Measurements from ENCODE around the gene MYT1.
"Not testable (repeated sequence)": the region's sequence is repeated elsewhere in the genome, so short reads cannot be mapped to it uniquely, and the experiment has no call there.

The MYT1 gene

DNA sequence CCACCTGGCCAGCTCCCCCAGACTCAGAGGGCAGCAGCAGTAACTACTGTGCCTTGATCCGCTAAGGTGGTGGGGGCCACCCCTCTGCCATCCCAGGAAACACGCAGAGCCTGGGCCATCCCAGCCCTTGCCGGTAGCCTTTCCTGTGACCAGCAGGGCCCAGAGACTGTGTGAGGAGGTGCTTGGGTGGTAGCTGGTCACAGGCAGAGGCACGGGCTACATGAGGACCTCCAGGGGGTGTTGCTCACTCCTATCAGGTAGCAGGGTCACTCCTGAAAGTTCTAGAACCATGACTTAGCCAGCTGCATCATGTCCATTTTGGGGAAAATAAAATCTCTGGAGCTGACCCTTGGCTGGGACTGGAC is 114.0 kb downstream of the MYT1 start:
- FAIRE-seq, result no peak

DNA sequence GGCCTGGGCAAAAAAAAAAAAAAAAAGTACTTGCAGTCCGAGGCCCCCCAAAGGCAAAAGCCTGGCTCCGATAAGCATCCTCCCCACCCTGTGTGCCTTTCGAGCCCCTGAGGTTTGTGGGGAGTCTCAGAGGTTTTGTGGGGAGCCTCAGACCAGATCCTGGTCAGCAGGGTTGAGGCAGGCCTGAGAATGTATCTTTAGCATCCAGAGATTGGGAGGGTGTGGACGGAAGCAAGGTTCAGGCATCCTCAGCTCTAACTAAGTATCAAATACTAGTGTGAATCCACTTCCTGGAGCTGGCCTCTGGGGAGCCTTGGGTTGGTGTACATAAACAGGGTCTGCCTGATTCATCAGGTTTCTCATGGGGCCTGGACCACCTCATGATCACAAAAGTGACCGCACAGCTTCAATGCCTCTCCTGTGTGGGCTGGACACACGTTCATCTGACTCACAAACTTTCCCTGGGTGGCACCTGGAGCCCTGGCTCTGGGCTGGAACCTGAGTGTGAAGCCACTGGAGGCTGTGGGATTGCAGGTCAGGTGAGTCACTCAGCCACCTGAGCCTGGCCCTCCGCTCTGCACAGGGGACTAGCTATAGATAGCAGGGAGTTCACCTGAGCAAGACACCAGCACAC is 115.7 kb downstream of the MYT1 start:
- no peak for FAIRE-seq

DNA sequence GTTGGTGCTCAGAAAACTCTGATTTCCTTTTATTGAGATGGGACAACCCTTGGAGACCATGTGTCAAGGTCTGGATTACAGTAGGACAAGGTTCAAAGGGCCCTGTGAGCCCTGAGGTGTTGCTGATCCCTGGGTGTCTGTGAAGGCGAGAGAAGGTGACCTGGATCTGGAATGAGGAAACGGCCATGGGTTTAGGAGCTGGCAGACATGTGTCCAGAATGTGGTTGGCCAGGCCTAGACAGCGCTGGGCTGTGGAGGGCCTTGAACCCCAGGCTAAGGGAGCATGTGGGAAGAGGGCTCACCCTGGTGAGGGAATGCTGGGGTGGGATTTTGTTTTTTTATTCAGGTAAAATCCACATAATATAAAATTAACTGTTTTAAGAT is 116.2 kb downstream of the MYT1 start:
- FAIRE-seq, result no peak

DNA sequence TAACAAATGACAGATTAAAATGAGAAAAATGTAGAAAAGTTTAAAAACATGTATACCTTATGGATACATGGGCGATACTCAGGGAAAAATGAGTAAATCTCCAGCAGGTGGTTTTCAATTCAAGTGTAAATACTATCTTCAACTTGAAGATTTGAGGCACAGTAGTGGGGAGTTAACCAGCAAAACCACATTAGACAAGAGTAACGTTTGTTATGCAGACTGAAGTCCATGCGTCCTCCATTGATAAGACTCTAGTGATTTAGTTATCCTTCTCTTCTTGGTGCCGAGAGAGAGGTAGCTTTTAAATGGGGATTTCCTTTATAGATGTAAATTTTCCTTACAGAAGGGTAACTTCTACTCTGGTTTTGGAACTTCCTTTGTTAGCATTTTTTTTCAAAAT is 119.4 kb downstream of the MYT1 start:
- FAIRE-seq, result no peak

DNA sequence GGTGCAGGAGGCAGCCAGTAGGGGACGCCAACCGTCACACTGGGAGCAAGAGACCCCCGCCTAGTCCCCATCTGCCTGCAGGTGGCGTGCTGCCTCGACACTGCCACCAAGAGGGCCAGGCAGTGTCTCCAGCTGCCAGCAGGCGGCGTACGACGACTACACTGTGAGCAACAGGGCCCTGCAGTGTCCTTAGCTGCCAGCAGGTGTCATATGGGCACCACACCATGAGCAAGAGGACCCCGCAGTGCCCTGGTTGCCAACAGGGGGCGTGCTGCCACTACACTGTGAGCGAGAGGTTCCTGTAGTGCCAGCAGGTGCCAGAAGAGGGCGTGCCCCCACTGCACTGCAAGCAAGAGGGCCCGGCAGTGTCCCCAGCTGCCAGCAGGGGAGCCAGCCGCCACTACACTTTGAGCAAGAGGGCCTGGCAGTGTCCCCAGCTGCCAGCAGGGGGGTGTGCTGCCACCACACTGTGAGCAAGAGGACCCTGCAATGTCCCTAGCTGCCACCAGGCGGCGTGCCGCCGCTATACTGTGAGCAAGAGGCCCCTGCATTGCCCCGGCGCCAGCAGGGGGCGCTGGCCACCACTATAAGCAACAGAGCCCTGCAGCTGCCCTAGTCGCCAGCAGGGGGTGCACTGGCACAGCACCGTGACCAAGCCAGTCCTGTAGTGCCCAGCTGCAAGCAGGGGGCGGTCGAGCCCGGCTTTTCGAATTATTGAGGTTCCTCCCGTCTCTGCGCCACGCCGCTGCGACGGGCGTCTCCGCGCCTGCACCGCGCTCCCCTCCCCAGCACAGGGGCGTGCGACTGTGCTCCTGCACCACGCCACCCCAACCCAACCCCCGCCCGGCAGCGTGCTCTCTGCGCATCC is 121.6 kb downstream of the MYT1 start:
- not testable (repeated sequence) for FAIRE-seq

DNA sequence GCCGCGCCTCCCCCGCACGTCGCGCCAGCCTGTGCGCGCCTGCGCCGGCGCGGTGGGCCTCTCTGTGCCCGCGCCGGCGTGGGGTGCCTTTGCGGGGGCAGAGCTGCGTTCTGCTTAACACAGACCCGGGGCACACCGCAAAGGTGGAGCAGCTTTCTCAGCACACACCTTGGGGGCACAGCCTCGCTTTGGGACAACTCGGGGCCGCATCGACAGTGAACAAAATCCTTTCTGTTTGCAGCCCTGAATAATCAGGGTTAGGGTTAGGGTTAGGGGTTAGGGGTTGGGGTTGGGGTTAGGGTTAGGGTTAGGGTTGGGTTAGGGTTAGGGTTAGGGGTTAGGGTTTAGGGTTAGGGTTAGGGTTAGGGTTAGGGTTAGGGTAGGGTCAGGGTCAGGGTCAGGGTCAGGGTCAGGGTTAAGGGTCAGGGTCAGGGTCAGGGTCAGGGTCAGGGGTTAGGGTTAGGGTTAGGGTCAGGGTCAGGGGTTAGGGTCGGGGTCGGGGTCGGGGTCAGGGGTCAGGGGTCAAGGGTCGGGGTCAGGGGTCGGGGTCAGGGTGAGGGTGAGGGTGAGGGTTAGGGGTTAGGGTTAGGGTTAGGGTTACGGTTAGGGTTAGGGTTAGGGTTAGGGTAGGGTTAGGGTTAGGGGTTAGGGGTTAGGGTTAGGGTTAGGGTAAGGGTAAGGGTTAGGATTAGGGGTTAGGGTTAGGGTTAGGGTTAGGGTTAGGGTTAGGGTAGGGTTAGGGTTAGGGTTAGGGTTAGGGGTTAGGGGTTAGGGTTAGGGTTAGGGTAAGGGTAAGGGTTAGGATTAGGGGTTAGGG is 122.4 kb downstream of the MYT1 start:
- FAIRE-seq, result not testable (repeated sequence)

DNA sequence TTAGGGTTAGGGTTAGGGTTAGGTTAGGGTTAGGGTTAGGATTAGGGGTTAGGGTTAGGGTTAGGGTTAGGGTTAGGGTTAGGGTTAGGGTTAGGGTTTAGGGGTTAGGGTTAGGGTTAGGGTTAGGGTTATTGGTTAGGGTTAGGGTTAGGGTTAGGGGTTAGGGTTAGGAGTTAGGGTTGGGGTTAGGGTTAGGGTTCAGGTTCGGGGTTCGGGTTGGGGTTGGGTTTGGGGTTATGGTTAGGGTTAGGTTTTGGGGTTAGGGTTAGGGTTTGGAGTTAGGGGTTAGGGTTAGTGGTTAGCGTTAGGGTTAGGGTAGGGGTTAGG is 123.0 kb downstream of the MYT1 start:
- FAIRE-seq, result not testable (repeated sequence)

Data from colon (tissue), 2 donors.